LoVo (cell line): Measurements from ENCODE around the gene CNNM3.
"Not testable (repeated sequence)": the region's sequence is repeated elsewhere in the genome, so short reads cannot be mapped to it uniquely, and the experiment has no call there.

ENCODE experiments used
- DNase-seq: peaks from one replicate; pipeline ENCODE4 v3.0.0-alpha.2; 2016; ENCODE audit warnings: low spot score

CNNM3 gene

GRCh38 chr2:96816127-96816835 lies at the start of gene CNNM3:
CNNM3 (plus strand) TSS chr2:96816268; CDS start chr2:96816278, 10 bp downstream.
- DNase-seq, result peak; percentile 94

- no peak for DNase-seq
Measured at GRCh38 chr2:96767135-96767871, 48.8 kb upstream of the CNNM3 start.

GRCh38 chr2:96768083-96768561 lies 47.9 kb upstream of the CNNM3 start:
- DNase-seq, result peak; percentile 43

- DNase-seq, result no peak
Measured at GRCh38 chr2:96769814-96770213, 46.3 kb upstream of the CNNM3 start.

- DNase-seq, result no peak
Measured at GRCh38 chr2:96770442-96771202, 45.4 kb upstream of the CNNM3 start.

- DNase-seq, result no peak
Measured at GRCh38 chr2:96771796-96772618, 44.1 kb upstream of the CNNM3 start.

GRCh38 chr2:96772903-96773671 lies 43.0 kb upstream of the CNNM3 start:
- DNase-seq, result no peak

- no peak for DNase-seq
Measured at GRCh38 chr2:96773922-96774321, 42.1 kb upstream of the CNNM3 start.

GRCh38 chr2:96775160-96775559 lies 40.9 kb upstream of the CNNM3 start:
- no peak for DNase-seq

- no peak for DNase-seq
Measured at GRCh38 chr2:96783388-96783787, 32.7 kb upstream of the CNNM3 start.

GRCh38 chr2:96787411-96787810 lies 28.7 kb upstream of the CNNM3 start:
- peak; percentile 10 for DNase-seq

GRCh38 chr2:96788442-96789244 lies 27.4 kb upstream of the CNNM3 start:
- peak; percentile 78 for DNase-seq

GRCh38 chr2:96789245-96789617 lies 26.8 kb upstream of the CNNM3 start:
- DNase-seq, result no peak

GRCh38 chr2:96792772-96793749 lies 23.0 kb upstream of the CNNM3 start:
- DNase-seq, result no peak

- no peak for DNase-seq
Measured at GRCh38 chr2:96795076-96795475, 21.0 kb upstream of the CNNM3 start.

GRCh38 chr2:96796497-96796896 lies 19.6 kb upstream of the CNNM3 start:
- DNase-seq, result not testable (repeated sequence)

GRCh38 chr2:96797066-96797625 lies 18.9 kb upstream of the CNNM3 start:
- no peak for DNase-seq
